Osteocyte (in vitro differentiated cells): Measurements from ENCODE around the gene TMEM39B. TPM values are rescaled to one million over a fixed set of nuclear protein-coding genes. Genes with fewer than 3 reads are reported as not detected.

Source experiments
- DNase-seq: peaks from one replicate; pipeline ENCODE4 v3.0.0; 2021; ENCODE audit warnings: mixed read lengths; ENCODE audit not compliant: unreplicated experiment; ENCODE audit errors: extremely low spot score
- H3K27ac Mint-ChIP-seq: one replicate; pipeline ENCODE4 v1.8.0; 2021; ENCODE audit warnings: mild to moderate bottlenecking, mixed read lengths; ENCODE audit not compliant: unreplicated experiment
- H3K27me3 Mint-ChIP-seq: one replicate; pipeline ENCODE4 v1.8.0; 2021; ENCODE audit warnings: mixed read lengths; ENCODE audit not compliant: unreplicated experiment
- H3K36me3 Mint-ChIP-seq: one replicate; pipeline ENCODE4 v1.8.0; 2021; ENCODE audit warnings: mixed read lengths; ENCODE audit not compliant: unreplicated experiment
- H3K4me1 Mint-ChIP-seq: one replicate; pipeline ENCODE4 v1.8.0; 2021; ENCODE audit warnings: mixed read lengths; ENCODE audit not compliant: unreplicated experiment
- H3K4me3 Mint-ChIP-seq: one replicate; pipeline ENCODE4 v1.8.0; 2021; ENCODE audit warnings: mild to moderate bottlenecking, moderate library complexity, mixed read lengths; ENCODE audit not compliant: unreplicated experiment
- H3K9me3 Mint-ChIP-seq: one replicate; pipeline ENCODE4 v1.8.0; 2021; ENCODE audit warnings: mixed read lengths; ENCODE audit not compliant: unreplicated experiment
- CTCF ChIP-seq: fragments of 200-600 bp; sonication (generic); IDR thresholded peaks from 2 replicates; pipeline ENCODE4 v1.5.0; 2021; ENCODE audit warnings: antibody characterized with exemption, mild to moderate bottlenecking, moderate library complexity
- microRNA-seq: library from miRNA; unstranded; fragments of <30 nt; microRNA quantifications from one replicate; pipeline ENCODE4 v1.1.0, GENCODE V29; 2020; ENCODE audit not compliant: unreplicated experiment
- total RNA-seq: library from RNA; stranded (reverse); gene quantifications from 2 replicates; pipeline ENCODE4 v1.2.1, GENCODE V29; 2021

The TMEM39B gene
- total RNA-seq, 1 donor from 2014 or later: 25.0 TPM

GRCh38 chr1:32150847-32151246 is 78.1 kb downstream of the TMEM39B start:
- Mint-ChIP-seq H3K9me3 (peaks cover 4% of the 10 kb centered on the region), H3K4me1 (peaks cover 19% of the 10 kb centered on the region), H3K4me3 (no peak overlapping the region), H3K27ac (peak overlapping the region; percentile 92), H3K36me3 (peaks cover 10% of the 10 kb centered on the region), H3K27me3 (no peaks in the 10 kb centered on the region)
- no peak for DNase-seq
- TF ChIP-seq CTCF: no peak

GRCh38 chr1:32151319-32151787 is 78.6 kb downstream of the TMEM39B start:
- H3K4me1 Mint-ChIP-seq: peaks cover 18% of the 10 kb centered on the region
- H3K36me3 Mint-ChIP-seq: peaks cover 12% of the 10 kb centered on the region
- peaks cover 4% of the 10 kb centered on the region for H3K9me3 Mint-ChIP-seq
- no peak overlapping the region for H3K4me3 Mint-ChIP-seq
- TF ChIP-seq CTCF: no peak
- peak overlapping the region; percentile 92 for H3K27ac Mint-ChIP-seq
- no peak for DNase-seq
- H3K27me3 Mint-ChIP-seq: no peaks in the 10 kb centered on the region

Small RNAs within 50 kb of the gene (microRNA-seq; reads per million reads assigned to microRNA genes)
- not detected for gene MIR5585

Other genes starting within 250 kb of the TMEM39B start
- 142 and 157 TPM in 2 replicates for gene PTP4A2, start 134.6 kb upstream of the TMEM39B start, total RNA-seq
- 128 and 131 TPM in 2 replicates for gene KHDRBS1, start 59.1 kb upstream of the TMEM39B start, total RNA-seq
- 75.3 and 78.2 TPM in 2 replicates for gene KPNA6, start 35.1 kb downstream of the TMEM39B start, total RNA-seq
- 77.3 and 77.8 TPM in 2 replicates for gene TXLNA, start 106.7 kb downstream of the TMEM39B start, total RNA-seq
- gene CCDC28B, start 127.7 kb downstream of the TMEM39B start, total RNA-seq: 24.0 and 29.9 TPM in 2 replicates
- 3.0 and 3.1 TPM in 2 replicates for gene IQCC, start 132.7 kb downstream of the TMEM39B start, total RNA-seq
- not detected in 2 replicates for gene DCDC2B, start 136.2 kb downstream of the TMEM39B start, total RNA-seq
- 27.9 and 30.7 TPM in 2 replicates for gene TMEM234, start 149.4 kb downstream of the TMEM39B start, total RNA-seq
- gene EIF3I, start 149.5 kb downstream of the TMEM39B start, total RNA-seq: 159 and 163 TPM in 2 replicates
- 2.7 and 2.8 TPM in 2 replicates for gene FAM167B, start 174.3 kb downstream of the TMEM39B start, total RNA-seq
- not detected in 2 replicates for gene LCK, start 178.3 kb downstream of the TMEM39B start, total RNA-seq
- 77.5 and 79.2 TPM in 2 replicates for gene HDAC1, start 219.1 kb downstream of the TMEM39B start, total RNA-seq